GM19023 (cell line): Measurements from ENCODE around the gene RPN1.
"Not testable (repeated sequence)": the region's sequence is repeated elsewhere in the genome, so short reads cannot be mapped to it uniquely, and the experiment has no call there.

Experiments
- ATAC-seq: cut with Tn5 transposase; IDR thresholded peaks from one replicate; pipeline ENCODE4 v1.9.1; 2021; ENCODE audit warnings: mild to moderate bottlenecking, moderate library complexity; ENCODE audit not compliant: unreplicated experiment

Gene RPN1

DNA sequence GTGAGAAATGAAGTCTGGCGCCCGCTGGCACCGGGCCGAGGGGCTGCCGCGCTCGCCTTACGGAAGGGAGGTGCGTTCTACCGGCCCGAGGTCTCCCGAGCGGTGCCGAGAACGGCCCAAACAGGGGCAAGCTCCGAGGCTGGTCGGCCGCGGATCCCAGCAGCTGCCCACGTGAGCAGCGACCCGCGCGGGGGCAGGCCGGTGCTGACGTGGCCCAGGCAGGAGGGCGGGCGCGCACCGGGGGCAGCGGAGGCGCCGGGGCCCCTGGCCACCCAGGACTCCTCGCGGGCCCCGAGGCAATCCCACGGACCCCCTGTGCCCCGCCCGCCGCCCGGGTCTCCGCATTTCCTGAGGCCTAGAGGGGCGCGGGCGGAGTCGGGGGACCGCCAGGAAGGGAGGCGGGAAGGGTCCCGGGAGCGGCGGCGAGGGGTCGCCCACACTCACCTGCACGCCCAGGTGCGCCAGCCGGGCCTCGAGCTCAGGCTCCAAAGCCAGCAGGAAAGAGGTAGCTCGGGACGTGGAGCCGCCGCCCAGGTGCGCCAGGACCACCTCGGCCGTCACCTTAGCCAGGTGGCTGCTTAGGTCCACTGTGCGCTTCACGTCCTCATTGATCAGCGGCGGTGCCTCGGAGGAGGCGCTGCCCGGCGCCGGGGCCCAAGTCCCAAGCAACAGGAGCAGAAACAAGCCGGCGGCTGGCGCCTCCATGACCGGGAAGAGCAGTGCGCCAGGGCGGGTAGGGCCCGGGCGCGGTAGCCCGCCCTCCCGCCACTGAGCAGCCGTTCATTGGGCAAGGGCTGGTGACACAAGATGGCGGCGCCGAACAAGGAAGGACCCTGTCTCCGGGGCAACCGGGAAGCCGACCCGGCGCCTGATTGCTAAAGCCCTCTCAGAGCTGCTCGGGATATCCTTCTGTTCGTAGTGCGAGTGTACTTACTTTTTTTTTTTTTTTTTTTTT is at the start of gene RPN1:
RPN1 (minus strand) TSS at position 723 of the 955 bp plus-strand sequence; CDS start at position 705, 18 bp downstream.
- peak; percentile 96 for ATAC-seq

DNA sequence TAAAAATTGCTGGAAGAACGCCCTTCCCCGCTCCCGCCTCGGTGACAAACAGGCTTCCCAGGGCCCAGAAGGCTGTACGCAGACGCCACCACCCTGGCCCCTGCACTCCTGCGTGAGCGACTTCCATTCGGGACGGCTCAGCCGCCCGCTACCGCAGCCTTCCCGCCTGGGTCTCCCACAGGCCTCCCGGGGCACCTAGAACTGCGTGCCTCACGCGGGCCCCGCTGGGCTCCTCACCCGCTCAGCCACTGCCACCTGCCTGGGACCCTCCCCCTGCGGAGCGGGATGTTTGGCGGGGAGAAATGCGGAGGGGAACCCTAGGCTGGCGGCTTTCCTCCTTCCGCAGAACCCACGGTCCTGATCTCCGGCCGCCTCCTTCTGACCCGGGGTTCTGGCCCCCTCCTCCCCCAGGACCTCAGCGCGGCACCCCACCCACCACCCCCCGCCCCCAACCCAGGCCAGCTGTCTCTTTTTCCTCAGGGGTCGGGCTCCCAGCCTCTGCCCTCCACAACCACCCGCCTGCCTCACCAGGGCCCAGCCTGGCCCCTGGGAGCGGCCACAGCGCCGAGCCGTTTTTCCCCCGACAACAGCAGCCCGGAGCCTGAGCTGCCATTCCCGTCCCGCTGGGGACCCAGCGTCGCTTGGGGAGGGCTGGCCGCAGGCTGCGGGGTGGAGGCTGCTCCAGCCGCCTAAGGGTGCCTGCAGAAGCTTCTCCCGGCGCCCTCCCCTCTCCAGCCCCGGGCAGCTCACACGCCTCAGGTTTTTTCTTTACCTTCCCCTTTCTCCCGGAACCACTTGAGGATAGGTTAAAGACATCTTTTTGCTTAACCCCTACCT is 47.8 kb upstream of the RPN1 start:
- no peak for ATAC-seq

DNA sequence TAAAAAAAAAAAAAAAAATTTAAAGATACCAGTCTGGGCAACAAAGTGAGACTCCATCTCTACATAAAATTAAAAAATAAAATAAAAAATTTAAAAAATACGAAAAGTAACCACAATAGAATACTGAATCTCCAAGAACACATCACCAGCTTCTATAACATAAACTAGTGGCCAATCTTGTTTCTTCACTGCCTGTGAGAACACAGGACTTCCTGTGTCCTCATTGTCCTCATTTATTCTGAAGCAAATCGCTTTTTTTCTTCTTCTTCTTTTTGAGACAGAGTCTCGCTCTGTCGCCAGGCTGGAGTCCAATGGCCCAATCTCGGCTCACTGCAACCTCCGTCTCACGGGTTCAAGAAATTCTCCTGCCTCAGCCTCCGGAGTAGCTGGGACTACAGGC is 46.7 kb upstream of the RPN1 start:
- ATAC-seq, result no peak

DNA sequence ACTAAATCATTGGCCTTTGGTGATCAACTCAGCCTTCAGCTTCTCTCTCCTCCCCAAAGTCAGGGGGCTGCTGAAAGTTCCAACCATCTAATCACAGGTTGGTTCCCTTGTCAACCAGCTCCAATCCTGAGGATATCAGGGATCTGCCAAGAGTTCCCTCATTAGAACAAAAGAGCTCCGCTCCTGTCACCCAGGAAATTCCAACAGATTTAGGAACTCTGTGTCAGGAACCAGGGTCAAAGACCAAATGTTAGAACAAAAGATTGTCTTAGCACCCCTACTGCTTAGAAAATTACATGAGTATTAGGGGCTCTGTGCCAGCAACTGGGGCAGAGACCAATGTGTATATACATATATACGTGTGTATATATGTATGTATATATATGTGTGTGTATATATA is 43.1 kb upstream of the RPN1 start:
- no peak for ATAC-seq

DNA sequence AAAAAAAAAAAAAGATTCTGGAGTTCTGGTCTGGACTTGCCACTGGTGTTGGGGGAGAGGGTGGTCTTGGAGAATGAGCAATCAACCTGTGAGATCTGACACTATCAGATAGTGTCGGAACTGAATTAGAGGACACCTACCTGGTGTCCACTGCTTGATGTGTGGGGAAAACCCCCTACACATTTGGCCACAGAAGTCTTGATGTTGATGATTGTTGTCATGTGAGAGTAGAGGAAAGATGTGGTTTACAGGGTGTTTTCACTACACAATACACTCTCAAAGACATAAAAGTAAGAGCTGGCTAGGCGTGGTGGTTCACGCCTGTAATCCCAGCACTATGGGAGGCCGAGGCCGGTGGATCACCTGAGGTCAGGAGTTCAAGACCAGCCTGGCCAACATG is 38.4 kb upstream of the RPN1 start:
- ATAC-seq, result no peak

DNA sequence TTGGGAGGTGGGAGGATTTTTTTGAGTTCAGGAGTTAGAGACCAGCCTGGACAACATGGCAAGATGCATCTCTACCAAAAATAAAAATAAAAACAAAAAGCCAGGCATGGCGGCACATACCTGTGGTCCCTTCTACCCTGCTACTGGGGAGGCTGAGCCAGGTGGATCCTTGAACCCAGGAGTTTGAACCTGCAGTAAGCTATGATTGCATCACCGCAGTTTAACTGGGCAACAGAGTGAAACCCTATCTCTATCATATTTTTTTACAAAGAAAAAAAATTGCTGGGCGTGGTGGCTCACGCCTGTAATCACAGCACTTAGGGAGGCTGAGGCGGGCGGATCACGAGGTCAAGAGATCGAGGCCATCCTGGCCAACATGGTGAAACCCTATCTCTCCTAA is 35.8 kb upstream of the RPN1 start:
- no peak for ATAC-seq

DNA sequence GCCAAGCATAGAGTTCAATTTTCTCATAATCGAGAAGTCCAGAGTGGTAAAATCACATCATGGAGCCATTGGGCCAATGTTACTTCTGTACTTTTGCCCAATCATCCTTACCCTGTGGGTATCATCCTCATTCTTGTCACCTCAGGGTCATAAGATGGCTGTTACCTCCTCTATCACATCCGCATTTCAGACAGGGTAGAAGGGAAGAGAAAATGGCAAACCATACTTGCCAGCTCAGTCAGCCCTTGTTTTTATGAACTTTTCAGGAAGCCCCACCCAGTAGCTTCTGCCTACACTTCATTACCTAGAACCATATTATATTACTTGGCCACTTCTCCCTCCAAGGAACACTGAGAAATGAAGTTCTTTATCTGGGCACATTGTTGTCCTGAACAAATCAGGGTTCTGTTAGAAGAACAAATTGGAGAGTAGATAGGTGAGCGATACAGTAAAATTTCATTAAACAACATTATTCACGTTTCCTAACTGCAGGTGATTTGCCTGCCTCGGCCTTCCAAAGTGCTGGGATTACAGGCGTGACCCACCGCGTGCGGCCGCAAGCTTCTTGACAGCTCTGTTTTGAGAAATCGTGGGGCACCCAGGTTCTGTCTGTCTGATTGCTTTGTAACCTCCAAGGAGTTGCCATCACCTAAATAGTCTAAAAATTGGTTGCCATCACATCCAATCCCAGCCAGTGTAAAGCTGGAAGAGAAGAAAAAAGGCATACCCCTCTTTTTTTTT is 34.5 kb upstream of the RPN1 start:
- no peak for ATAC-seq

DNA sequence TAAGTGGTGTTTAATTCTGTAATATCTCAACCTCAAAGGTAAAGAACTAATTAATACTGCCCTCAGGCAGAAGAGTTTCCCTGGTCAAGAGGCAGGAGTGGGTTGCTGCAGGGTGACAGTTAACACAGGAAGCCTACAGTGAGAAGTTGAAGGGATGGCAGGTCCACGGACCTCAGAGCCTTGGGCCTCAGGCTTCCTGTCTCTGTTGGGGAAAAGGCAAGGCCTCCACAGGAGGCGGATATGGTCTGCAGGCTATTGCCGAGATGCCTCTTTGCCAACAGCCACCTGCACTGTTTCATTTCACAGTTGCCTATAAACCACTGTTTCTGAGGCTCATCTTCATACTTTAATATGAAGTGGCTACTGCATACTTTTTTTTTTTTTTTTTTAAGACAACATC is 33.3 kb upstream of the RPN1 start:
- ATAC-seq, result no peak

DNA sequence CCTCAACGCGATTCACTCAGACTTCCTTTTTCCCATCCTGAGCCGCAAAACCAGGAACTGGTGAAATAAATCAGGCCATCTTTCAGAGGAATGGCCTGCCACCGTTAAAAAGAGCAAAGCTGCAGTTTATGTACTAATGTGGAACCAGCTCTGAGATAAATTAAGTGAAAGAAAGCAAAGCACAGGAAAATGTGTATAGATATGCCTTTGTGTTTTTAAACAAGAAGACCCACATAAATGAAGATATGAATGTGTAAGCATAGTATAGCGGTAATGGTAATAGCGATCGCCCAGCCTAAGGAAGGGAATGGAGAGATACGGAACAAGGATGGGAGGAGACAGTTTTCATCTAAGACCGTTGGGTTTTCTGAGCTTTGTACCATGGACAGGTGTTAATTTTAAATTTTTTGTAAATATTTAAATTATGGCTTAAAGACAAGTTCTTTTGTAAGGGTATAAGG is 30.8 kb upstream of the RPN1 start:
- no peak for ATAC-seq

DNA sequence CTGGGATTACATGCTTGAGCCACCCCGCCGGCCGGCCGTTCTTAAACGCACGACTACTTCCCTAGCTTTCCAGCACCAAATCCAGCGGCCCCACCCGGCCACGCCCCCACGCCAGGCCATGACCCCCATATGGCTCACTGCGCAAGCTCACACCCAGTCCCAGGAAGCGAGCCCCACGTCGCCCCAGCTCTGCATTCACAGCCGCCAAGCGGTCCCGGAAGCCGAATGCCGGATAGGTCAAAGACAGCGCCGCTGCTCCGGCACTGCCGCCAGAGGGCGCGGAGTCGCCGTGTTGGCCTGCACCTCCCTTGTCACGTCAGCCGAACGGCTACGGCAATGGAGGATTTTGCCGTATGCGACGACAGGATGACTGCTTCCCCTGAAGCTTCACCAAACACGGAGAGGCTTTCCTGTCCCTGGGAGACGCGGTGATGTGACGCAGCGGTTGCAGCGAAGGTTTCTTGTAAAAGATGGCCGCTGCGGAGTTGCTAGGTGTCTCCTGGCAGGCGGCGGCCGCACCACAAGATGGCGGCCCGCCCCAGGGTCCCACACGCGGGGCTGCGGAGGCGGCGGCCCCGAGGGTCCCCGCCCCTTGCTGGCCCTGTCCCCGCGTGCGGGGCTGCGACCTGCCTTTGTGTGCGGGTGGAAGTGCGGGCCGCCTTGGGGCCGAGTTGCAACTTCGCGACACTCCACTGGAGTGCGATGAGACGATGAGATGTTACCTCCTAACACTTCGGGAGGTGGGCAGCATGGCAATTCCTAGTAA is 30.2 kb upstream of the RPN1 start:
- peak; percentile 98 for ATAC-seq

DNA sequence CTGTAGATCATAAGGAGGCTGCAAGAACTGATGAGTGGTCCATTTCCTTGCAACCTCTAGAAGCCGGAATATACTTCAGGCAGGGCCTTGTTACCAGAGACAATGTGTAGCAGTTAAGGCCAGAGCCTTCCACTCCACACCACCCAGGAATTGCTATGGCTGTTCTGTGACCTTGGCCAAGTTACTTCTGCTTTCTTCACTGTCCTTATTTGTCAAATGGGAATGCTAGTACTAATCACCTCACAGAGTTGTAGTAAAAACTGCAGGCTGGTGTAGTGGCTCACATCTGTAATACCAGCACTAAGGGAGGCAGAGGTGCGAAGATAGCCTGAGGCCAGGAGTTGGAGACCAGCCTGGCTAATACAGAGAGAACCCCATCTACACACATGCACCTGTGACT is 28.7 kb upstream of the RPN1 start:
- ATAC-seq, result no peak

DNA sequence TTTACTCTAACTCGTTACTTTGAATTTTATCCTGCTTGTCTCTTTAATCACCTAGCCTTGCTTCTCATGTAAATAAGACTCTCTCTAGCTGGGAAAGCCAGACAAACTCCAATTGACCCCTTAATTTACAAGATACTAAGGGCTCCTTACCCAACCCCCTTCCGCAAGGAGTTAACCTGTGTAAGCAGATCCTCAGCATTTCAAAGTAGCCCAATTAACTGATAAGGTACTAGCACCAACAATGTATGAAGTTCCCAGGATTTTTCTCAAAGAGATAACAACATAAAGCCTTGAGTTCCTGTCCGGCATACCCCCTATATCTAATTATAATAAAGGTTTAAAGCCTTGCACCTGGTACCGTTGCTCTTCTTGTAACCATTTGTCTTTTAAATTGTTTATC is 25.2 kb upstream of the RPN1 start:
- ATAC-seq, result not testable (repeated sequence)

DNA sequence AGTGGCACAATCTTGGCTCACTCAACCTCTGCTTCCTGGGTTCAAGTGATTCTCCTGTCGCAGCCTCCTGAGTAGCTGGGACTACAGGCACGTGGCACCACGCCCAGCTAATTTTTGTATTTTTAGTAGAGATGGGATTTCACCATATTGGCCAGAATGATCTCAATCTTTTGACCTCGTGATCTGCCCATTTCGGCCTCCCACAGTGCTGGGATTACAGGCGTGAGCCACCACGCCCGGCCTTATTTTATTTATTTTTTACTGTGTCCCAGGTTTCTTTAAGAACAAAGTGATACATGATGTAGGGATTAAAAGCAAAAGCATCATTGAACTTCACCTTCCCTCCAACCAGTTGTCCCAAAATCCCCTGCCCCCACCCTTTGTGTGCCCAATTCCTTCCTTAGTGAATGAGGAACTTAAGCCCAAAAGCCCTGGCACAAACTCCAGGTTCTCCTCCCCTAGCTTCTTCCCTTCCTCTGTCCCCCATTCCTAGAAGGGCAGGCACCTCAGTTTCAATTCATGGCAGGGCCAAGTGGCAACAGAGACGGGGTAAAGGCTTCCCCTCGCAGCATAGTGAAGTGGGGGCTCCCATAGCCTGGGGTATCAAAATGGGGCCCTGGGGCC is 23.7 kb upstream of the RPN1 start:
- ATAC-seq, result no peak

DNA sequence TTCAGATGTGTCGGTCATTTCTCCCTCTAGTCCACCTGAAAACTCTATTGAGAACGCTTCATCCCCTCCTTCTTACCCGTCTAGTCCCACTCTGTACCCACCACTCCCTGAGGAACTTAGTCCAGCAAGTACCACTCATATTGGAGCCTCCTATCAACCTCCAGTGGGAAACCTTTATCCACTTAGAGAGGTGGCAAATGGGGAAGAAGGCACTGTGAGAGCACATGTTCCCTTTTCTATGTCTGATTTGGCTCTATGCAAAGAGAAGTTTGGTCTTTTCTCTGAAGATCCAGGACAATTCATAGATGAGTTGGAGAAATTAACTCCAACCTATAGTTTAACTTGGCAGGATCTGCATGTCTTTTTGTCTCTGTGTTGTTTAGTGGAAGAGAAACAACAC is 17.0 kb upstream of the RPN1 start:
- ATAC-seq, result no peak

DNA sequence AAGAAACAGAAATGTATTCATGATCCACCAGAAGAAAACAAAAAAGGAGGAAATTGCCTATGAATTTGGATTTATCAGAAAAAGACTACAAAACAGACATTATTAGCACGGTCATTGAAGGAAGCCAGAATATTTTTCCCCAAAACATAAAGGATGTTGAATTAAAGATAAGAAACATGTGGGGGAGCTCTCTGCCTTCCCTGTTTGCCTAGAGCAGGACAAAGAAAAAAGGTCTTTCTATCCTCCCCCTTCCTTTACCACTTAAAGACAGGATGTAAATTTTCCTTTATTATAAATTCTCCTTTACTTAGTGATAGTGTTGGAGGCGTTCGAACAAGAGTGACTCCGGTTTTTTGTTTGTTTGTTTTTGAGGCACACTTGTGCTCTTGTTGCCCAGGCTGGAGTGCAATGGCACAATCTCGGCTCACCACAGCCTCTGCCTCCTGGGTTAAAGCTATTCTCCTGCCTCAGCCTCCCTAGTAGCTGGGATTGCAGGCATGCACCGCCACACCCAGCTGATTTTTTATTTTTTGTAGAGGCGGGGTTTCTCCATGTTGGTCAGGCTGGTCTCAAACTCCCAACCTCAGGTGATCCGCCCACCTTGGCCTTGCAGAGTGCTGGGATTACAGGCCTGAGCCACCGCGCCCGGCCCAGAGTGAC is 14.9 kb upstream of the RPN1 start:
- no peak for ATAC-seq

DNA sequence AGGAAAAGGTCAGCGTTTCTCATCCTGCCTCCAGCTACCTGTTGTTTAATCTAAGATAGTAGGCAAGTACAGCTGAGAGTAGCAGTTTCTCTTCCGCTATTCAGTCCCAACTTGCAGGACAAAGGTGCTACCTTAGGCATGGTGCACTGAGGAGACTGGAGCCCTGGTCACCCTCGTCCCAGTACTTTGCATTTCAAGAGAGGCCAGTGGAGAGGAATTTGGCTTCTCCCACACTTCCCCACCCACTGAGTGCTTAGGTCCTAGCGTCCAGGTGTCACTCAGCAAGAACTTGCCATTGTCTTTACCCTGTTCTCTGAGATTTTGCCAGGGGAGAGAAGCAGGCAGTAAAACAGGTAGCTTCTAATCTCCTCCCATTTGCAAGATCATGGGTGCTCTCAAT is 12.5 kb upstream of the RPN1 start:
- no peak for ATAC-seq

DNA sequence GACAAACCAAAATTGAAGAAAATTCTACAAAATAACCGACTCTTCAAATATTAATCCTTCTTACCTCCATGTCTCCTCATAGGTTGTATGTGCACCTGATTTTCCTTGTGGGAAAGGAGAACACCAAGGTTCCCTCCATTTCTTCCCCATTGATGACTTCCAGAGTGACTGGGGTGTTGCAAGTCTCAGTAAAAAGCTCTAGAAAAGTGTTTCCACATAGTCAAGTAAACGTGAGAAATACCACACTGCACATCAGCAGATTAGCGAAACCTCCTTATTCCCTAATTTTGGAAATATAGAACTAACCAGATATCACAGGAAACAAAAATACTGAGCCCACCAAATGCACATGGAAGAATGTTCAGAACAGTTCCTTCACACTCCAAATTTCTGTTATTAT is 4.9 kb upstream of the RPN1 start:
- ATAC-seq, result no peak

DNA sequence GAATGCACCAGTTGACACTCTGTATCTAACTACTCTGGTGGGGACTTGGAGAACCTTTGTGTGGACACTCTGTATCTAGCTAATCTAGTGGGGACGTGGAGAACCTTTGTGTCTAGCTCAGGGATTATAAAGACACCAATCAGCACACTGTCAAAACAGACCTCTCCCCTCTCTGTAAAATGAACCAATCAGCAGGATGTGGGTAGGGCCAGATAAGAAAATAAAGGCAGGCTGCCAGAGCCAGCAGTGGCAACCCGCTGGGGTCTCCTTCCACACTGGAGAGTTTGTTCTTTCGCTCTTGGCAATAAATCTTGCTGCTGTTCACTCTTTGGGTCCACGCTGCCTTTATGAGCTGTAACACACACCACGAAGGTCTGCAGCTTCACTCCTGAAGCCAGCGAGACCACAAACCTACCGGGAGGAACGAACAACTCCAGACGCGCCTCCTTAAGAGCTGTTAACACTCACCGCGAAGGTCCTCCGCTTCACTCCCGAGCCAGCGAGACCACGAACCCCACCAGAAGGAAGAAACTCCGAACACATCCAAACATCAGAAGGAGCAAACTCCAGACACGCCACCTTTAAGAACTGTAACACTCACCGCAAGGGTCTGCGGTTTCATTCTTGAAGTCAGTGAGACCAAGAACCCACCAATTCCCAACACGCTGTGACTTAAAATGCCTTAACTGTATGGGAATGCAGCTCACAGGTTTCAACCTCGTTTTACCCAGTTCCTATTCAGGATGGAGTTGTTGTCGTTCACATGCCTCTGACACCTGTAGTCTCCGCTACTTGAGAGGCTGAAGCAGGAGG is 3.6 kb upstream of the RPN1 start:
- not testable (repeated sequence) for ATAC-seq
